Ishikawa (cell line): ENCODE measurements around the gene TFCP2L1.

Source experiments
- CEBPB ChIP-seq: IDR thresholded peaks from 2 replicates; pipeline ENCODE4 v1.6.1; 2012
- CREB1 ChIP-seq: IDR thresholded peaks from 2 replicates; pipeline ENCODE4 v1.6.1; 2012; ENCODE audit warnings: low read depth
- EGR1 ChIP-seq: IDR thresholded peaks from 2 replicates; pipeline ENCODE4 v1.6.1; 2012
- EP300 ChIP-seq: IDR thresholded peaks from 2 replicates; pipeline ENCODE4 v1.6.1; 2012; ENCODE audit warnings: borderline replicate concordance
- FOXM1 ChIP-seq: IDR thresholded peaks from 2 replicates; pipeline ENCODE4 v1.6.1; 2012; ENCODE audit warnings: low read depth, borderline replicate concordance
- NFIC ChIP-seq: IDR thresholded peaks from 2 replicates; pipeline ENCODE4 v1.6.1; 2012
- RAD21 ChIP-seq: IDR thresholded peaks from 2 replicates; pipeline ENCODE4 v1.6.1; 2012; ENCODE audit warnings: low read depth
- TAF1 ChIP-seq: IDR thresholded peaks from 2 replicates; pipeline ENCODE4 v1.6.1; 2012; ENCODE audit warnings: low read depth, mild to moderate bottlenecking
- TCF12 ChIP-seq: IDR thresholded peaks from 2 replicates; pipeline ENCODE4 v1.6.1; 2012; ENCODE audit warnings: low read depth
- TEAD4 ChIP-seq: IDR thresholded peaks from 2 replicates; pipeline ENCODE4 v1.6.1; 2012
- YY1 ChIP-seq: IDR thresholded peaks from 2 replicates; pipeline ENCODE4 v1.6.1; 2012; ENCODE audit warnings: low read depth
- ZBTB7A ChIP-seq: IDR thresholded peaks from 2 replicates; pipeline ENCODE4 v1.6.1; 2012; ENCODE audit warnings: low read depth
- TF ChIP-seq, protein P1 (sequence below): IDR thresholded peaks from 2 replicates; pipeline ENCODE4 v1.6.1; 2012; ENCODE audit warnings: low read depth, mild to moderate bottlenecking
- TF ChIP-seq, protein P2 (sequence below): IDR thresholded peaks from 2 replicates; pipeline ENCODE4 v1.6.1; 2012
- TF ChIP-seq, protein P3 (sequence below): IDR thresholded peaks from 2 replicates; pipeline ENCODE4 v1.6.1; 2012

The TFCP2L1 gene

DNA sequence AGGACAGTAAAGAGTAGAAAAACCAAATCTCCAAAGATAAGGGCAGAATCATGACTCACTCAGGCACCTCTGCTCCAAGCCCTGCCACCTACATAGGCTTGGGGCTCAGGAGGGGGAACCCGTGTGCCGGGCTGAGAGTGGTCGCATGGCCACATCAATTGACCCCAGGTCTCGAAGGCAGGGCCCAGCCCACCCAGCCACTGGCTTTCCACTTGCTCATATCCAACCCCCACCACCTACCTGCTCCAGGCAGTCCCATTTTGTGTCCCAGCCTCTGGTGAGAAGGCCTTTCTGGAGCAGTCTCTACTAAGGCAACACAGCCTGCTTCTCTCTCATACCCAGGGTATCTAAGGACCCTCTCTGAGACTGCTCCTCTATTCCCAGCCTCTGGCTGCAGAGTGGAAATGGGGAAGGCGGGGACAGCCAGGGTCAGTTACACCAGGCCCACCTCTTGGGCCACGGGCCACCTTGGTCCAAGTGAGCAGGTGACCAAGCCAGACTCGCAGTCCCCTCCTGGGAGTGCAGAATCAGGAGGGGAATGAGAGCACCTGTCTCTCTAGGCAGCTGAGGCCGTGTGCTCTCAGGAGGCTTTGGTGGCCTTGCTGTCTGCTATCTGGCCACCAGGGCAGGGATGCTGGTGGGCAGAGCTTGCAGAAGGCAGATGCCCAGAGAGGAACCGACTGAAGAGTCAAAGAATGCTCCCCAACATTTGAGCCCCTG lies 20.8 kb downstream of the TFCP2L1 start:
- no peak for TF ChIP-seq EP300
- TF ChIP-seq, protein P1, sequence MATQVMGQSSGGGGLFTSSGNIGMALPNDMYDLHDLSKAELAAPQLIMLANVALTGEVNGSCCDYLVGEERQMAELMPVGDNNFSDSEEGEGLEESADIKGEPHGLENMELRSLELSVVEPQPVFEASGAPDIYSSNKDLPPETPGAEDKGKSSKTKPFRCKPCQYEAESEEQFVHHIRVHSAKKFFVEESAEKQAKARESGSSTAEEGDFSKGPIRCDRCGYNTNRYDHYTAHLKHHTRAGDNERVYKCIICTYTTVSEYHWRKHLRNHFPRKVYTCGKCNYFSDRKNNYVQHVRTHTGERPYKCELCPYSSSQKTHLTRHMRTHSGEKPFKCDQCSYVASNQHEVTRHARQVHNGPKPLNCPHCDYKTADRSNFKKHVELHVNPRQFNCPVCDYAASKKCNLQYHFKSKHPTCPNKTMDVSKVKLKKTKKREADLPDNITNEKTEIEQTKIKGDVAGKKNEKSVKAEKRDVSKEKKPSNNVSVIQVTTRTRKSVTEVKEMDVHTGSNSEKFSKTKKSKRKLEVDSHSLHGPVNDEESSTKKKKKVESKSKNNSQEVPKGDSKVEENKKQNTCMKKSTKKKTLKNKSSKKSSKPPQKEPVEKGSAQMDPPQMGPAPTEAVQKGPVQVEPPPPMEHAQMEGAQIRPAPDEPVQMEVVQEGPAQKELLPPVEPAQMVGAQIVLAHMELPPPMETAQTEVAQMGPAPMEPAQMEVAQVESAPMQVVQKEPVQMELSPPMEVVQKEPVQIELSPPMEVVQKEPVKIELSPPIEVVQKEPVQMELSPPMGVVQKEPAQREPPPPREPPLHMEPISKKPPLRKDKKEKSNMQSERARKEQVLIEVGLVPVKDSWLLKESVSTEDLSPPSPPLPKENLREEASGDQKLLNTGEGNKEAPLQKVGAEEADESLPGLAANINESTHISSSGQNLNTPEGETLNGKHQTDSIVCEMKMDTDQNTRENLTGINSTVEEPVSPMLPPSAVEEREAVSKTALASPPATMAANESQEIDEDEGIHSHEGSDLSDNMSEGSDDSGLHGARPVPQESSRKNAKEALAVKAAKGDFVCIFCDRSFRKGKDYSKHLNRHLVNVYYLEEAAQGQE: no peak
- TF ChIP-seq NFIC: no peak
- TF ChIP-seq YY1: no peak
- TF ChIP-seq CEBPB: no peak
- TF ChIP-seq, protein P2, sequence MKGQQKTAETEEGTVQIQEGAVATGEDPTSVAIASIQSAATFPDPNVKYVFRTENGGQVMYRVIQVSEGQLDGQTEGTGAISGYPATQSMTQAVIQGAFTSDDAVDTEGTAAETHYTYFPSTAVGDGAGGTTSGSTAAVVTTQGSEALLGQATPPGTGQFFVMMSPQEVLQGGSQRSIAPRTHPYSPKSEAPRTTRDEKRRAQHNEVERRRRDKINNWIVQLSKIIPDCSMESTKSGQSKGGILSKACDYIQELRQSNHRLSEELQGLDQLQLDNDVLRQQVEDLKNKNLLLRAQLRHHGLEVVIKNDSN: no peak
- no peak for TF ChIP-seq TAF1
- TF ChIP-seq, protein P3, sequence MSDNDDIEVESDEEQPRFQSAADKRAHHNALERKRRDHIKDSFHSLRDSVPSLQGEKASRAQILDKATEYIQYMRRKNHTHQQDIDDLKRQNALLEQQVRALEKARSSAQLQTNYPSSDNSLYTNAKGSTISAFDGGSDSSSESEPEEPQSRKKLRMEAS: no peak
- TF ChIP-seq TCF12: no peak
- TF ChIP-seq EGR1: no peak
- TF ChIP-seq RAD21: no peak
- no peak for TF ChIP-seq FOXM1
- no peak for TF ChIP-seq CREB1
- no peak for TF ChIP-seq ZBTB7A
- no peak for TF ChIP-seq TEAD4

DNA sequence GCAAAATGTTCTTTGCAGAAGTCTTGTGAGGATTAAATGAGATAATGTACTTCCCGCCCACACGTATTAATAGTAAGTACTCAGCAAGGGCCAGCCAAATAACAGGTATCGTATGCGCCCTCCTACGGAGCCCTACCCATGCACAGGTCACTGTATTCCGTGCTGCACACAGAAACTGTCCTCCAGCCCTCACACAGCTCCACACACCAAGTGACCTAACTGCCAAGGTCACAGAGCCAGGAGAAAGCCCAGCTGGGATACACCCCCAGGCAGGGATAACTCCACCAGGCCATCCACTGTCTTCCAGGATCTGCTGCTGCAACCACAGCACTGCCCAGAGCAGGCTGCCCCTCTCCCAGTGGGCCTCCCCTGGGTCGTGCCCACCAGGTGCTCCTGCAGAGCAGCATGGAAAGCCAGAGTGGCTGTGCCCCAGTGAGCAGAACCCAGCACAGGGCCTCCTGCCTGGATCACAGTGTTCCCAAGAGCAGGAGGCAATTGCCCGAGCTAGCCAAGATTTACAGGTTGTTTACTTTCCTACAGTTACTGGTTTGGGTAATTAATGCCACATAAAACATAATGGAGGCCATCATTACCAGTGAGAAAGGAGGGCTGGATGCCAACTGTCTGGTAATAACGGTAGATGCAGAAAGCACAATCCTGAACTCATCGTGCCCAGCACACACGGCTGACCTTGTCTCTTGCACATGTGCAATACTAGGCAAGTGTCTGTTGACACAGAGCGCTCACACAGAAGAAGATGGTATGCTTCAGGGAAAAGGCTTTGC lies 24.4 kb downstream of the TFCP2L1 start:
- TF ChIP-seq CREB1 (no peak), EGR1 (no peak), CEBPB (no peak), ZBTB7A (no peak), EP300 (no peak), TAF1 (no peak), TEAD4 (no peak), YY1 (no peak), TCF12 (no peak), FOXM1 (no peak), NFIC (no peak)
- TF ChIP-seq, protein P2: no peak
- TF ChIP-seq, protein P1: no peak
- TF ChIP-seq, protein P3: no peak

DNA sequence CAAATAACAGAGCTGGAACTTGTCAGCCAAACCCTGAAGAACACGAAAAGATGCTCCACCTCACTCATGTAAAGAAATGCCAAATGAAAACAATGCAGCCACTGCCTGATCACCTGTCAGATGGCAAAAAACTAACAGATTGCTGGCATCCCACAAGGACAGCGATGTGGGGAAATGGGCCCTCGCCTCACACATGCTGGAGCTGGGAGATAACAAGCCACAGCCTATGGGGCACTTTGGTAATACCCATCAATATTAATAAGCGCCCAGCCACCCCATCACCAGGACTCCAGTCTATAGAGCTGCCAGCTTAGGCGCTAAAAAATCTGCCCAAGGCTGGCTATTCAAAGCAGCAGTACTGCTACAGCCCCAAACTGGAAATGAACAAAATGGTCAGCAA lies 27.0 kb downstream of the TFCP2L1 start:
- TF ChIP-seq YY1: no peak

DNA sequence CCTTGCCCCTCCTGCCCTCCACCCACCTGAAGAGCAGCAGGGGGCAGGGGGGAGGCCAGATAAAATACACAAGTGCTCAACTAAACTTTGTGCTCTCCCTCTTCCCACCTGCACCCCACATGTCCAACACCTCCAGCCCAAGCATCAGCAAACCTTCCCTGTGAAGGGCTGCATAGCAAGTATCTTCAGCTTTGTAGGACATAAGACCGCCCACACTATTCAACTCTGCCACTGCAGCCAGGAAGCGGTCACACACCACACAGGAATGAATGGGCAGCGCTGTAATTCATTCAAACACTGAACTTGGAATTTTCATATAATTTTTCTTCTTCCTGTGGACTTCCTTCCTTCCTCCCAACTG lies 27.5 kb downstream of the TFCP2L1 start:
- TF ChIP-seq RAD21 (no peak), CEBPB (no peak), EGR1 (no peak), YY1 (no peak), FOXM1 (no peak)

DNA sequence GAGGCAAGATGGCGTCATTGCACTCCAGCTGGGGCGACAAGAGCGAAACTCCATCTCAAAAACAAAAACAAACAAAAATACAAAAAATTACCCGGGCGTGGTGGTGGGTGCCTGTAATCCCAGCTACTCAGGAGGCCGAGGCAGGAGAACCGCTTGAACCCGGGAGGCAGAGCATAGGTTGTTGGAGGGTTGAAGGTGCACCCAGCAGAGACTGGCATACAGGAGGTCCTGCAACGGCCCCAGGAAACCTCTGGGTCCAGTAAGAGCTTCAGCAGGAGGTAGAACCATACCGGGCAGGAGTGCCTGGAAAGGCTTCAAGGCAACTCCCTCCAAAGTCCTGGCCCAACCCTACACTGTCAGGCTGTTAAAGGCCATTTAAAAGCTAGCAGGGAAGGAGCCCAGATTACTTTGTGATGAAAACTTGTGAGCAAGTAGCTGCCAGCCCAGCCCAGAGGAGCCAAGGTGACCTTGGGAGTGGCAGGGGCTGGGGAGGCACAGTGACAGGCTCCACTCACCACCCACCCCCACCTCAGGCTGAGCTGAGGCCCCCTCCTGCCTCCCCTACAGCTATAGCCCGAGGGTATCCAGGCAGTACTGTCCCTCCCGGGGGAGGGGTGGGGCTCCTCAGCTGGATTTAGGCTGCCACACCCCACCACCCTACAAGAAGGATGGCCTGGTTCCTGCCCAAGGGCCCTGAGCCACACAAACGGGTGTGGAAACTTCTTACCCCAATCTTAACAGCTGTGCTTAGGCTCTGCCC lies 28.1 kb downstream of the TFCP2L1 start:
- no peak for TF ChIP-seq NFIC
- TF ChIP-seq, protein P3: no peak
- TF ChIP-seq TCF12: no peak
- TF ChIP-seq YY1: no peak
- no peak for TF ChIP-seq EP300
- no peak for TF ChIP-seq EGR1
- TF ChIP-seq CEBPB: no peak
- TF ChIP-seq FOXM1: no peak
- TF ChIP-seq TAF1: no peak
- no peak for TF ChIP-seq CREB1
- TF ChIP-seq, protein P2: no peak
- TF ChIP-seq RAD21: no peak
- TF ChIP-seq, protein P1: no peak
- no peak for TF ChIP-seq ZBTB7A
- TF ChIP-seq TEAD4: no peak
